Liver (tissue), 9 donors: Measurements from ENCODE around the gene GRAP2. TPM values are rescaled to one million over a fixed set of nuclear protein-coding genes. Genes with fewer than 3 reads are reported as not detected.

Experiments used
- DNase-seq: peaks from one replicate; pipeline ENCODE4 v3.0.0-alpha.2; 2017; ENCODE audit warnings: low spot score
- H3K27ac ChIP-seq, 2 donors: one replicate each; pipeline ENCODE4 v1.7.0; 2013; ENCODE audit warnings: inconsistent platforms in 2 of 2, low read length in 2 of 2, control low read depth in 1 of 2, low read depth in 1 of 2, mild to moderate bottlenecking in 1 of 2
- H3K27me3 ChIP-seq, 4 donors: one replicate each; pipeline versions ENCODE4 v1.6.1 to v1.7.0; 2013; ENCODE audit warnings: low read length in 3 of 4, inconsistent platforms in 1 of 4, mild to moderate bottlenecking in 1 of 4, moderate library complexity in 1 of 4; ENCODE audit not compliant: control insufficient read depth in 4 of 4, insufficient read depth in 4 of 4
- H3K36me3 ChIP-seq, 4 donors: one replicate each; pipeline versions ENCODE4 v1.6.1 to v1.7.0; 2013; ENCODE audit warnings: low read length in 3 of 4, mild to moderate bottlenecking in 3 of 4, low read depth in 1 of 4, moderate library complexity in 1 of 4; ENCODE audit not compliant: control insufficient read depth in 4 of 4, insufficient read depth in 3 of 4
- H3K4me1 ChIP-seq, 4 donors: one replicate each; pipeline versions ENCODE4 v1.6.1 to v1.7.0; 2013; ENCODE audit warnings: low read length in 3 of 4, mild to moderate bottlenecking in 3 of 4, moderate library complexity in 1 of 4; ENCODE audit not compliant: control insufficient read depth in 4 of 4, insufficient read depth in 4 of 4
- H3K4me3 ChIP-seq, 3 donors: one replicate each; pipeline versions ENCODE4 v1.6.1 to v1.7.0; 2013; ENCODE audit warnings: low read length in 3 of 3, control low read depth in 1 of 3, low read depth in 1 of 3, mild to moderate bottlenecking in 1 of 3
- H3K9ac ChIP-seq, 2 donors: one replicate each; pipeline ENCODE4 v1.7.0; 2013; ENCODE audit warnings: low read length in 2 of 2, mild to moderate bottlenecking in 2 of 2, moderate library complexity in 2 of 2, control low read depth in 1 of 2, low read depth in 1 of 2
- H3K9me3 ChIP-seq, 4 donors: one replicate each; pipeline versions ENCODE4 v1.6.1 to v1.7.0; 2013; ENCODE audit warnings: low read length in 3 of 4; ENCODE audit not compliant: control insufficient read depth in 4 of 4
- EGR1 ChIP-seq, 2 donors: IDR thresholded peaks; 2 replicates each; pipeline ENCODE4 v1.6.1; 2016 to 2018; ENCODE audit warnings: antibody characterized with exemption in 2 of 2, low read depth in 2 of 2
- FOXA1 ChIP-seq: IDR thresholded peaks from 2 replicates; pipeline ENCODE4 v1.6.1; 2016; ENCODE audit warnings: antibody characterized with exemption
- FOXA2 ChIP-seq: IDR thresholded peaks from 2 replicates; pipeline ENCODE4 v1.6.1; 2016; ENCODE audit warnings: antibody characterized with exemption
- HNF4A ChIP-seq, 2 donors: conservative IDR thresholded peaks; 2 replicates each; pipeline ENCODE4 v1.6.1; 2016; ENCODE audit warnings: antibody characterized with exemption in 2 of 2, mild to moderate bottlenecking in 2 of 2
- HNF4G ChIP-seq: IDR thresholded peaks from 2 replicates; pipeline ENCODE4 v1.6.1; 2016; ENCODE audit warnings: antibody characterized with exemption
- JUND ChIP-seq, 2 donors: IDR thresholded peaks; 2 replicates each; pipeline ENCODE4 v1.6.1; 2016; ENCODE audit warnings: antibody characterized with exemption in 2 of 2
- NR2F2 ChIP-seq: IDR thresholded peaks from 2 replicates; pipeline ENCODE4 v1.6.1; 2016; ENCODE audit warnings: antibody characterized with exemption
- RAD21 ChIP-seq, 2 donors: IDR thresholded peaks; 2 replicates each; pipeline ENCODE4 v1.6.1; 2016; ENCODE audit warnings: antibody characterized with exemption in 2 of 2, mild to moderate bottlenecking in 2 of 2
- RXRA ChIP-seq, 2 donors: IDR thresholded peaks; 2 replicates each; pipeline ENCODE4 v1.6.1; 2017 to 2018; ENCODE audit warnings: antibody characterized with exemption in 2 of 2, mild to moderate bottlenecking in 1 of 2
- SP1 ChIP-seq: IDR thresholded peaks from 2 replicates; pipeline ENCODE4 v1.6.1; 2018; ENCODE audit warnings: antibody characterized with exemption, mild to moderate bottlenecking
- TAF1 ChIP-seq: conservative IDR thresholded peaks from 2 replicates; pipeline ENCODE4 v1.6.1; 2016; ENCODE audit warnings: antibody characterized with exemption, mild to moderate bottlenecking
- YY1 ChIP-seq: IDR thresholded peaks from 2 replicates; pipeline ENCODE4 v1.6.1; 2016; ENCODE audit warnings: antibody characterized with exemption, mild to moderate bottlenecking
- WGBS: extraction: QIAGEN DNeasy Blood & Tissue Kit; methylation state at CpG from one replicate; pipeline ENCODE4 v1.1.7; 2013; 5-methylcytosine and 5-hydroxymethylcytosine counted together
- polyA plus RNA-seq, 2 donors: library from polyadenylated mRNA; stranded (reverse) in 1 of 2; unstranded in 1 of 2; fragments of 200-250 nt in 1 of 2; fragments of >200 nt in 1 of 2; fragmentation: Nextera tagmentation in 1 of 2; extraction: Ambion mirVana in 1 of 2; gene quantifications; one replicate each; pipeline versions ENCODE4 v1.2.1 to v1.2.3, GENCODE V29; 2013 to 2015
- total RNA-seq, 2 donors: library from RNA; depleted of rRNA; stranded (reverse); fragments of >200 nt; gene quantifications; one replicate each; pipeline ENCODE4 v1.2.3, GENCODE V29; 2014
- TF ChIP-seq, protein P1 (sequence below): IDR thresholded peaks from 2 replicates; pipeline ENCODE4 v1.6.1; 2016; ENCODE audit warnings: antibody characterized with exemption
- TF ChIP-seq, protein P2 (sequence below): IDR thresholded peaks from 2 replicates; pipeline ENCODE4 v1.6.1; 2016; ENCODE audit warnings: antibody characterized with exemption
- TF ChIP-seq, protein P3 (sequence below): fragments of 150-350 bp; IDR thresholded peaks from 2 replicates; pipeline ENCODE4 v1.5.1; 2017; ENCODE audit warnings: improper control_type of control experiment, low read depth, low read length; ENCODE audit not compliant: missing input control
- TF ChIP-seq, protein P4 (sequence below): IDR thresholded peaks from 2 replicates; pipeline ENCODE4 v1.6.1; 2016; ENCODE audit warnings: antibody characterized with exemption, mild to moderate bottlenecking
- donor health status: healthy.
- donor health status: healthy.
- donor health status: healthy.
- donor health status: healthy.
- donor health status: healthy.

Gene GRAP2
- total and polyA plus RNA-seq, 4 donors = 0.22 to 38.2 (median 0.78) TPM

DNA sequence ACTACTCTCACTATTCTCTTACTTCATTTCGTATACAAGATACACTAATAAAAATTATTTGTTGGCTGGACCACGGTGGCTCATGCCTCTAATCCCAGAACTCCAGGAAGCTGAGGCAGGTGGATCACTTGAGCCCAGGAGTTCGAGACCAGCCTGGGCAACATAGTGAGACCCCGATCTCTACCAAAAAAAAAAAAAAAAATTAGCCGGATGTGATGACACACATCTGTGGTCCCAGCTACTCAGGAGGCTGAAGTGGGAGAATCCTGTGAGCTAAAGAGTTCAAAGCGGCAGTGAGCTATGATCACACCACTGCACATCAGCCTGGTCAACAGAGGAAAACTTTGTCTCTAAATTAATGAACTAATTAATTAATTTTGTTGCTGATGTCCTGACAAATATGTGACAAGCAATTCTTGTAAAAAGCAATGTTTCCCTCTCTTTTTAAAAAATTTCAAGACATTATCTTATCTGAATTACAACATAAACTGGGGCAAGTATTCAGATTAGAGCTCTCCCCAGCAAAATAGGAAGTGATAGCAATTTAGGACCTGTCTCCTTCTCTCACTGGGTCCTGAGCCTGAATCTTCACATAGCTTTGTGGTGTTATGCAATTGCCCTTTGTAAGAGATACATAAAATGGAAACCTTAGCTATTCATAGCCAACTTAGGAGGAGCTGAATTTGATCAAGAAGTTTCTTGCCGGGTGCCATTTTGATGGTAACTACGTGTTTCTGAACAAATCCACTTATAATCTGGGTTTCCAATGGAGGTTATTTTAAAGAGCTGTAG, 41.8 kb downstream of the GRAP2 start (continued):
- TF ChIP-seq, protein P1, sequence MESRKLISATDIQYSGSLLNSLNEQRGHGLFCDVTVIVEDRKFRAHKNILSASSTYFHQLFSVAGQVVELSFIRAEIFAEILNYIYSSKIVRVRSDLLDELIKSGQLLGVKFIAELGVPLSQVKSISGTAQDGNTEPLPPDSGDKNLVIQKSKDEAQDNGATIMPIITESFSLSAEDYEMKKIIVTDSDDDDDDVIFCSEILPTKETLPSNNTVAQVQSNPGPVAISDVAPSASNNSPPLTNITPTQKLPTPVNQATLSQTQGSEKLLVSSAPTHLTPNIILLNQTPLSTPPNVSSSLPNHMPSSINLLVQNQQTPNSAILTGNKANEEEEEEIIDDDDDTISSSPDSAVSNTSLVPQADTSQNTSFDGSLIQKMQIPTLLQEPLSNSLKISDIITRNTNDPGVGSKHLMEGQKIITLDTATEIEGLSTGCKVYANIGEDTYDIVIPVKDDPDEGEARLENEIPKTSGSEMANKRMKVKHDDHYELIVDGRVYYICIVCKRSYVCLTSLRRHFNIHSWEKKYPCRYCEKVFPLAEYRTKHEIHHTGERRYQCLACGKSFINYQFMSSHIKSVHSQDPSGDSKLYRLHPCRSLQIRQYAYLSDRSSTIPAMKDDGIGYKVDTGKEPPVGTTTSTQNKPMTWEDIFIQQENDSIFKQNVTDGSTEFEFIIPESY = no peak
- no peak for TF ChIP-seq TAF1

DNA sequence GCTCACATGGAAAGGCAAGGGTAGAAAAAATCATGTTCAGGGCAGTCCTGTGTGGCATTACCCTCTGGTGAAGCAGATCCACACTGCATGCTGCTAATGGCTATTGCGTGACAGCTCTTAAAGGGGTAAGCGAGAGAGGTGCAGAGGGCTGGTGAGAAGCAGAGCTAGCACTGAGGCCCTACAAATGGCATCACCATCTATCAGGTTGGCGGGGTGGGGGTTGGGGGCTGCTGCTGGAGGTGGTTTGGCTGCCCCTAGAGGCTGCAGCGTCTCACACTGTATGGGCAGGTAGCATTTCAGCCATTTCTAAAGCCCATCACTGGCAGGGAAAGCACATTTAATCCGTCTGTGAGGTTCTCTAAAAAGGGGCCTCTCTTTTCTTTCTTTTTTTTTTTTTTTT, 42.5 kb downstream of the GRAP2 start:
- Histone ChIP-seq H3K27ac (no peak overlapping the region), H3K36me3 (no peaks in the 10 kb centered on the region), H3K9me3 (no peaks in the 10 kb centered on the region), H3K4me3 (no peak overlapping the region), H3K9ac (no peak overlapping the region), H3K4me1 (peaks cover 0 to 4% (median 0%) of the 10 kb centered on the region in 4 donors), H3K27me3 (no peaks in the 10 kb centered on the region)
- 82% methylated on average over 5 of the region's 5 CpGs for WGBS
- TF ChIP-seq, protein P2, sequence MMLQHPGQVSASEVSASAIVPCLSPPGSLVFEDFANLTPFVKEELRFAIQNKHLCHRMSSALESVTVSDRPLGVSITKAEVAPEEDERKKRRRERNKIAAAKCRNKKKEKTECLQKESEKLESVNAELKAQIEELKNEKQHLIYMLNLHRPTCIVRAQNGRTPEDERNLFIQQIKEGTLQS = no peak
- no peak for TF ChIP-seq YY1
- no peak for TF ChIP-seq RXRA (IDR thresholded peaks at IDR 0.05)
- TF ChIP-seq RAD21 (IDR thresholded peaks at IDR 0.05) = no peak
- TF ChIP-seq HNF4G = no peak
- TF ChIP-seq SP1 = no peak
- no peak for TF ChIP-seq NR2F2
- TF ChIP-seq EGR1 (IDR thresholded peaks at IDR 0.05; ENCODE audit: low read depth in 2 of 2) = no peak
- TF ChIP-seq FOXA2 = no peak
- TF ChIP-seq HNF4A (conservative IDR thresholded peaks at IDR 0.05) = no peak
- no peak for DNase-seq

DNA sequence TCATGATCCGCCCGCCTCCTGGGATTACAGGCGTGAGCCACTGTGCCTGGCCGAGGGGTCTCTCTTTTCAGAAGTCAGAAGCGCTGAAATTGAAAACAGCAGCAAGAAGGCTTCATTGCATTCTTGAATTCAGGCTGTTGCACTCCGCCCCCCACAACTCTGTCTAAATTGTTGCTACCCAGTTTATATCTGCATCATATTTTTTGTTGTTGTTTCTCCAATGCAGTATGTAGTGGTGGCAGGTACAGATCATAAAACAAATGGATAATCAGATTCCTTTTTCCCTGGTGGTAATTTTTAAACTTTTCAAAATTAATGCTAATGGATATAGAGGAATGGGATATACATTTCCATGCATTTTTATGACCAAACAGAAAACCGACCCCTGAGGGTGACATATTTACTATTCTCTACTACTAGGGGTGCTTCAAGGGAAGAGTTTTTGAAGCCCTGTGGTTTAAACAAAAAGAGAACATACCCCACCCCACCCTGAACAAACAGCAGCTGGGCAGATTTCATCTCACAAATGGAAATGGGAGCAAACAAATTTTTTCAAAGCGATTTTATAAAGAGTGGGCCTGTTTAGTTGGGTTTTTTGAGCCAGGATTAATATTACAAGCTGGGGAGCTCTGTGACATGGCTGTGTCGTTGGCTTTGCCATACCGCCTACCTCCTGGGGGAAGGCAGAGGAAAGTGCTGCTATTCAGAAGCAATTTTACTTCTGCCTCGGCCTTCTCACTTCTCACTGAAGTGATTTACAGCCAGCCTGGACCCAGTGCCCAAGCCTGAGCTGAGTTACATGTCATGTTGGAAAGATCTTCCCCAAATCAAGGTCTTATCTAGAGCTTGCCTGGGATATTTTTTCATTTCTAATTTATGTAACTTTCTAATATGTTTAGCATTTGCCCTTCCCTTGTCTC, 43.3 kb downstream of the GRAP2 start:
- Histone ChIP-seq H3K36me3 (no peaks in the 10 kb centered on the region), H3K27me3 (no peaks in the 10 kb centered on the region), H3K9me3 (no peaks in the 10 kb centered on the region), H3K4me1 (peaks cover 0 to 4% (median 0%) of the 10 kb centered on the region in 4 donors), H3K27ac (no peak overlapping the region), H3K4me3 (no peak overlapping the region), H3K9ac (no peak overlapping the region)
- DNase-seq = no peak
- no peak for TF ChIP-seq NR2F2
- TF ChIP-seq, protein P3, sequence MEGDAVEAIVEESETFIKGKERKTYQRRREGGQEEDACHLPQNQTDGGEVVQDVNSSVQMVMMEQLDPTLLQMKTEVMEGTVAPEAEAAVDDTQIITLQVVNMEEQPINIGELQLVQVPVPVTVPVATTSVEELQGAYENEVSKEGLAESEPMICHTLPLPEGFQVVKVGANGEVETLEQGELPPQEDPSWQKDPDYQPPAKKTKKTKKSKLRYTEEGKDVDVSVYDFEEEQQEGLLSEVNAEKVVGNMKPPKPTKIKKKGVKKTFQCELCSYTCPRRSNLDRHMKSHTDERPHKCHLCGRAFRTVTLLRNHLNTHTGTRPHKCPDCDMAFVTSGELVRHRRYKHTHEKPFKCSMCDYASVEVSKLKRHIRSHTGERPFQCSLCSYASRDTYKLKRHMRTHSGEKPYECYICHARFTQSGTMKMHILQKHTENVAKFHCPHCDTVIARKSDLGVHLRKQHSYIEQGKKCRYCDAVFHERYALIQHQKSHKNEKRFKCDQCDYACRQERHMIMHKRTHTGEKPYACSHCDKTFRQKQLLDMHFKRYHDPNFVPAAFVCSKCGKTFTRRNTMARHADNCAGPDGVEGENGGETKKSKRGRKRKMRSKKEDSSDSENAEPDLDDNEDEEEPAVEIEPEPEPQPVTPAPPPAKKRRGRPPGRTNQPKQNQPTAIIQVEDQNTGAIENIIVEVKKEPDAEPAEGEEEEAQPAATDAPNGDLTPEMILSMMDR = no peak
- no peak for TF ChIP-seq FOXA2
- TF ChIP-seq, protein P4, sequence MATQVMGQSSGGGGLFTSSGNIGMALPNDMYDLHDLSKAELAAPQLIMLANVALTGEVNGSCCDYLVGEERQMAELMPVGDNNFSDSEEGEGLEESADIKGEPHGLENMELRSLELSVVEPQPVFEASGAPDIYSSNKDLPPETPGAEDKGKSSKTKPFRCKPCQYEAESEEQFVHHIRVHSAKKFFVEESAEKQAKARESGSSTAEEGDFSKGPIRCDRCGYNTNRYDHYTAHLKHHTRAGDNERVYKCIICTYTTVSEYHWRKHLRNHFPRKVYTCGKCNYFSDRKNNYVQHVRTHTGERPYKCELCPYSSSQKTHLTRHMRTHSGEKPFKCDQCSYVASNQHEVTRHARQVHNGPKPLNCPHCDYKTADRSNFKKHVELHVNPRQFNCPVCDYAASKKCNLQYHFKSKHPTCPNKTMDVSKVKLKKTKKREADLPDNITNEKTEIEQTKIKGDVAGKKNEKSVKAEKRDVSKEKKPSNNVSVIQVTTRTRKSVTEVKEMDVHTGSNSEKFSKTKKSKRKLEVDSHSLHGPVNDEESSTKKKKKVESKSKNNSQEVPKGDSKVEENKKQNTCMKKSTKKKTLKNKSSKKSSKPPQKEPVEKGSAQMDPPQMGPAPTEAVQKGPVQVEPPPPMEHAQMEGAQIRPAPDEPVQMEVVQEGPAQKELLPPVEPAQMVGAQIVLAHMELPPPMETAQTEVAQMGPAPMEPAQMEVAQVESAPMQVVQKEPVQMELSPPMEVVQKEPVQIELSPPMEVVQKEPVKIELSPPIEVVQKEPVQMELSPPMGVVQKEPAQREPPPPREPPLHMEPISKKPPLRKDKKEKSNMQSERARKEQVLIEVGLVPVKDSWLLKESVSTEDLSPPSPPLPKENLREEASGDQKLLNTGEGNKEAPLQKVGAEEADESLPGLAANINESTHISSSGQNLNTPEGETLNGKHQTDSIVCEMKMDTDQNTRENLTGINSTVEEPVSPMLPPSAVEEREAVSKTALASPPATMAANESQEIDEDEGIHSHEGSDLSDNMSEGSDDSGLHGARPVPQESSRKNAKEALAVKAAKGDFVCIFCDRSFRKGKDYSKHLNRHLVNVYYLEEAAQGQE = no peak
- no peak for TF ChIP-seq JUND (IDR thresholded peaks at IDR 0.05)
- TF ChIP-seq FOXA1 = no peak
- no peak for TF ChIP-seq SP1
- 87% methylated on average over 11 of the region's 11 CpGs for WGBS
